GM19328 (cell line): ENCODE data around the gene OGFOD2.

ENCODE experiments used
- ATAC-seq: cut with Tn5 transposase; IDR thresholded peaks from one replicate; pipeline ENCODE4 v1.9.1; 2021; ENCODE audit warnings: mild to moderate bottlenecking, moderate library complexity; ENCODE audit not compliant: unreplicated experiment

Gene OGFOD2

GRCh38 chr12:122949816-122950675 lies 25.0 kb upstream of the OGFOD2 start:
- ATAC-seq = no peak

GRCh38 chr12:122951406-122951805 lies 23.6 kb upstream of the OGFOD2 start:
- ATAC-seq = no peak

- ATAC-seq = no peak
These were observed 22.8 kb upstream of the OGFOD2 start for GRCh38 chr12:122951979-122952892.

- no peak for ATAC-seq
These were observed 19.9 kb upstream of the OGFOD2 start for GRCh38 chr12:122955156-122955555.

- ATAC-seq = no peak
These were observed 19.0 kb upstream of the OGFOD2 start for GRCh38 chr12:122956035-122956434.

- ATAC-seq = no peak
These were observed 16.7 kb upstream of the OGFOD2 start for GRCh38 chr12:122958198-122958888.

GRCh38 chr12:122959566-122960192 lies 15.4 kb upstream of the OGFOD2 start:
- no peak for ATAC-seq

- no peak for ATAC-seq
These were observed 14.9 kb upstream of the OGFOD2 start for GRCh38 chr12:122960193-122960569.

- ATAC-seq = no peak
These were observed 13.3 kb upstream of the OGFOD2 start for GRCh38 chr12:122961531-122962329.

- no peak for ATAC-seq
These were observed 11.1 kb upstream of the OGFOD2 start for GRCh38 chr12:122963941-122964265.

GRCh38 chr12:122964439-122965257 lies 10.4 kb upstream of the OGFOD2 start:
- ATAC-seq = no peak

GRCh38 chr12:122965321-122965751 lies 9.7 kb upstream of the OGFOD2 start:
- ATAC-seq = no peak

- peak; percentile 76 for ATAC-seq
These were observed 8.9 kb upstream of the OGFOD2 start, which contains the start of gene ABCB9 for GRCh38 chr12:122965851-122966742. Gene ABCB9 (minus strand): TSS chr12:122966463. CDS start chr12:122960235, 6,228 bp downstream.

- no peak for ATAC-seq
These were observed 8.1 kb upstream of the OGFOD2 start for GRCh38 chr12:122966743-122967550.

- ATAC-seq = no peak
These were observed 6.9 kb upstream of the OGFOD2 start for GRCh38 chr12:122968104-122968503.

- no peak for ATAC-seq
These were observed 5.4 kb upstream of the OGFOD2 start for GRCh38 chr12:122969676-122970075.

GRCh38 chr12:122974274-122974891 lies 661 bp upstream of the OGFOD2 start:
- ATAC-seq = peak; percentile 81
